ENCODE measurements around the gene ARHGEF3.

Gene ARHGEF3

DNA sequence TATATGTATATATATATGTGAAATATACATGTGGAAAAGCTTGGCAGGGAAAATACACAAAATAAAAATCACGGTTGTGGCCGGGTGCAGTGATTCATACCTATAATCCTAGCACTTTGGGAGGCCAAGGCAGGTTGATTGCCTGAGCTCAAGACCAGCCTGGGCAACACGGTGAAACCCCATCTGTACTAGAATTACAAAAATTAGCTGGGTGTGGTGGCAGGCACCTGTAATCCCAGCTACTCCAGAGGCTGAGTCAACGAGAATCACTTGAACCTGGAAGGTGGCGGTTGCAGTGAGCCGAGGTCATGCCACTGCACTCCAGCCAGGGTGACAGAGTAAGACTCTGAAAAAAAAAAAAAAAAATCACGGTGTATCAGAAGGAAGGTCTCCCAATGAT lies 20.8 kb upstream of the ARHGEF3 start:
- Histone ChIP-seq H3K27me3 (replicated peaks; ENCODE audit: insufficient read depth, low read length) (no peaks in the 10 kb centered on the region), H3K79me2 (ENCODE audit: low read length) (no peaks in the 10 kb centered on the region), H3K9ac (ENCODE audit: low read length) (no peak overlapping the region), H3K4me2 (ENCODE audit: low read depth, low read length) (no peak overlapping the region), H3K9me3 (replicated peaks; ENCODE audit: insufficient read depth, low read length) (no peaks in the 10 kb centered on the region), H3F3A (ENCODE audit: insufficient read depth, low read length) (no peaks in the 10 kb centered on the region), H3K9me2 (replicated peaks; ENCODE audit: insufficient read depth, low read length) (no peaks in the 10 kb centered on the region), H4K20me1 (ENCODE audit: insufficient read depth, low read length) (no peaks in the 10 kb centered on the region), H3K27ac (ENCODE audit: low read length) (no peak overlapping the region), H3K36me3 (replicated peaks; ENCODE audit: insufficient read depth, low read length) (no peaks in the 10 kb centered on the region), H3K4me1 (ENCODE audit: low read length) (0 out of 2 replicates have a peak, but pooled peaks cover 6% of the 10 kb centered on the region), H2AFZ (ENCODE audit: low read length) (no peak overlapping the region), H3K4me3 (ENCODE audit: low read length) (no peak overlapping the region)
- no peak for TF ChIP-seq EZH2 (optimal IDR thresholded peaks at IDR 0.05; ENCODE audit: low read depth, low read length)
- TF ChIP-seq, protein P1, sequence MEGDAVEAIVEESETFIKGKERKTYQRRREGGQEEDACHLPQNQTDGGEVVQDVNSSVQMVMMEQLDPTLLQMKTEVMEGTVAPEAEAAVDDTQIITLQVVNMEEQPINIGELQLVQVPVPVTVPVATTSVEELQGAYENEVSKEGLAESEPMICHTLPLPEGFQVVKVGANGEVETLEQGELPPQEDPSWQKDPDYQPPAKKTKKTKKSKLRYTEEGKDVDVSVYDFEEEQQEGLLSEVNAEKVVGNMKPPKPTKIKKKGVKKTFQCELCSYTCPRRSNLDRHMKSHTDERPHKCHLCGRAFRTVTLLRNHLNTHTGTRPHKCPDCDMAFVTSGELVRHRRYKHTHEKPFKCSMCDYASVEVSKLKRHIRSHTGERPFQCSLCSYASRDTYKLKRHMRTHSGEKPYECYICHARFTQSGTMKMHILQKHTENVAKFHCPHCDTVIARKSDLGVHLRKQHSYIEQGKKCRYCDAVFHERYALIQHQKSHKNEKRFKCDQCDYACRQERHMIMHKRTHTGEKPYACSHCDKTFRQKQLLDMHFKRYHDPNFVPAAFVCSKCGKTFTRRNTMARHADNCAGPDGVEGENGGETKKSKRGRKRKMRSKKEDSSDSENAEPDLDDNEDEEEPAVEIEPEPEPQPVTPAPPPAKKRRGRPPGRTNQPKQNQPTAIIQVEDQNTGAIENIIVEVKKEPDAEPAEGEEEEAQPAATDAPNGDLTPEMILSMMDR (IDR thresholded peaks at IDR 0.05; ENCODE audit: low read length), result no peak
- TF ChIP-seq EZH2phosphoT487 (IDR thresholded peaks at IDR 0.05; ENCODE audit: low read length), result no peak
- no peak for DNase-seq

DNA sequence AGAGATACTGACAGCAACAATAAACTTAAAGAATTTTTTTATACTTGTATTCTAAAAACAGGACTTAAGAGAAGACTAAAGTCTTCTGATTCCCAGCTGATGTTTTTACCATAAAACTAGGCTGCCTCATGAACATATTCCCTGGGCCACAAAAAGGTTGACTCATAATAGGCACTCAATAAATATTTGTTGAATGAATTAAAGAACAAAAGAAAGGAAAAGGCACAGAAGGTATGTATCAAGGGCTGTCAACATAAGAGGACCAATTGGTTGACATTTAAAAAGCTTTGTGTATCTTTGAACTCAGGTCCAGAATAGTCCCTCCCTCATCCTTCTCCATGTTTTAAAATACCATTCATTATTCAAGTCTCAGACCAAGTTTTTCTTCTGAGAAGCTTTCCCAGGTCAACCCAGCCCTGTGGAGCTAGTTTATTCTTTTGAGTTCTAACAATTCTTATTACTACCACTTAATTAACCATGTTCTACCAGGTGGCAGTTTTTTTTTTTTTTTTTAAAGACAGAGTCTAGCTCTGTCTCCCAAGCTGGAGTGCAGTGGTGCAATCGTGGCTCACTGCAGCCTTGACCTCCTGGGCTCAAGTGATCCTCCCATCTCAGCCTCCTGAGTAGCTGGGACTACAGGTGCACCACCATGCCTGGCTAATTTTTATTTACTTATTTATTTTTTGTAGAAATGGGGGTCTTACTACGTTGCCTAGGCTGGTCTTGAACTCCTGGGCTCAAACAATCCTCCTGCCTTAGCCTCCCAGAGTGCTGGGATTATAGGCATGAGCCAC lies 17.5 kb upstream of the ARHGEF3 start:
- no peak for DNase-seq
- no peaks in the 10 kb centered on the region for H3K4me1 ChIP-seq (ENCODE audit: low read length)
- H3K27me3 ChIP-seq (replicated peaks; ENCODE audit: insufficient read depth, low read length), result no peaks in the 10 kb centered on the region
- H3F3A ChIP-seq (ENCODE audit: insufficient read depth, low read length), result no peaks in the 10 kb centered on the region
- TF ChIP-seq, protein P1 (IDR thresholded peaks at IDR 0.05; ENCODE audit: low read length), result no peak
- H3K9me2 ChIP-seq (replicated peaks; ENCODE audit: insufficient read depth, low read length), result no peaks in the 10 kb centered on the region
- no peak overlapping the region for H2AFZ ChIP-seq (ENCODE audit: low read length)
- H3K4me3 ChIP-seq (ENCODE audit: low read length), result no peak overlapping the region
- H4K20me1 ChIP-seq (ENCODE audit: insufficient read depth, low read length), result no peaks in the 10 kb centered on the region
- no peaks in the 10 kb centered on the region for H3K36me3 ChIP-seq (replicated peaks; ENCODE audit: insufficient read depth, low read length)
- no peaks in the 10 kb centered on the region for H3K79me2 ChIP-seq (ENCODE audit: low read length)
- no peak overlapping the region for H3K4me2 ChIP-seq (ENCODE audit: low read depth, low read length)
- no peak overlapping the region for H3K27ac ChIP-seq (ENCODE audit: low read length)
- no peak overlapping the region for H3K9ac ChIP-seq (ENCODE audit: low read length)
- H3K9me3 ChIP-seq (replicated peaks; ENCODE audit: insufficient read depth, low read length), result no peaks in the 10 kb centered on the region

DNA sequence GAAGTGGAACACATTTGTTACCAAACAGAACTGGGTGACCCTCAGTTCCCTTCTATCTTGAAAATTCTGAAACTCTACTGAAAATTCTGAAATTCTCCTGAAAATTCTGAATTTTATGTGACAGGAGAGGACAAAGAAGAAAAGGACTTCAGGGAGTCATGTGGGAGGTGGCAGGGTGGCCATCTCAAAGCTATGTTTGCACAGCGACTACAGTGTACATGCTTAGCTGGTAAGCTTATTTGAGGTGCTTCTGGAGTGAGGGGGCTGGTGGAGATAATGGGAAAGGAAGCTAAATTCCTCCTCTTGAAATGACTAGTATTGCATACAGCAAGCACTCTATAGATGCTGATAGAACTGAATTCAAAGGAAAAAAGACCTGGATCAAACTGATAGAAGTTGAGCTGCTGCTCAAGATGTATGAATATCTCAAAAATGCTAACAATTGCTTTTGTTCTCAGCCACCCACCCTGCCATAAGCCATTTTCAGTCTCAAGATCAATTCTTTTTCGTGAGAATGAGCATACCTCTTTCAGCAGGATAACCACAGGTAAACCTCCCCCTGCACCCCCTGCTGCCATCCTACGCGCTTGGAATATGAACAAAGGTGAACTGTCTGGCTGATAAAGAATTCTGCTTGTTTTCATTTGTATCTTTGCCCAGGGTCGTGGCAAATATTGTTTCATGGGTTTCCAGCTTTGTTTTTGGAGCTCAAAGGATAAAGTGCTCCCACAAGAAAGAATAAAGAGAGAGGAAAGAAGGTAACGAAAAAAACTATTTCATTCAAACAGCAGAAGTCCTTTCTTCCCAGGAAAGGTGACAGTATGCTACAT lies 16.6 kb upstream of the ARHGEF3 start:
- no peak overlapping the region for H3K4me2 ChIP-seq (ENCODE audit: low read depth, low read length)
- no peak overlapping the region for H3K9ac ChIP-seq (ENCODE audit: low read length)
- no peak overlapping the region for H3K4me3 ChIP-seq (ENCODE audit: low read length)
- H3F3A ChIP-seq (ENCODE audit: insufficient read depth, low read length), result no peaks in the 10 kb centered on the region
- no peaks in the 10 kb centered on the region for H4K20me1 ChIP-seq (ENCODE audit: insufficient read depth, low read length)
- no peaks in the 10 kb centered on the region for H3K9me2 ChIP-seq (replicated peaks; ENCODE audit: insufficient read depth, low read length)
- no peaks in the 10 kb centered on the region for H3K79me2 ChIP-seq (ENCODE audit: low read length)
- no peak overlapping the region for H2AFZ ChIP-seq (ENCODE audit: low read length)
- TF ChIP-seq, protein P1 (IDR thresholded peaks at IDR 0.05; ENCODE audit: low read length), result no peak
- no peak overlapping the region for H3K27ac ChIP-seq (ENCODE audit: low read length)
- no peaks in the 10 kb centered on the region for H3K9me3 ChIP-seq (replicated peaks; ENCODE audit: insufficient read depth, low read length)
- no peaks in the 10 kb centered on the region for H3K36me3 ChIP-seq (replicated peaks; ENCODE audit: insufficient read depth, low read length)
- DNase-seq, result no peak
- peaks cover 8% of the 10 kb centered on the region for H3K4me1 ChIP-seq (ENCODE audit: low read length)
- no peaks in the 10 kb centered on the region for H3K27me3 ChIP-seq (replicated peaks; ENCODE audit: insufficient read depth, low read length)

Measured in MM.1S (cell line).